Measurements from ENCODE around the gene LIF.
A peak's percentile ranks its signal among the peaks of the same experiment; 100 is the strongest.

DNA sequence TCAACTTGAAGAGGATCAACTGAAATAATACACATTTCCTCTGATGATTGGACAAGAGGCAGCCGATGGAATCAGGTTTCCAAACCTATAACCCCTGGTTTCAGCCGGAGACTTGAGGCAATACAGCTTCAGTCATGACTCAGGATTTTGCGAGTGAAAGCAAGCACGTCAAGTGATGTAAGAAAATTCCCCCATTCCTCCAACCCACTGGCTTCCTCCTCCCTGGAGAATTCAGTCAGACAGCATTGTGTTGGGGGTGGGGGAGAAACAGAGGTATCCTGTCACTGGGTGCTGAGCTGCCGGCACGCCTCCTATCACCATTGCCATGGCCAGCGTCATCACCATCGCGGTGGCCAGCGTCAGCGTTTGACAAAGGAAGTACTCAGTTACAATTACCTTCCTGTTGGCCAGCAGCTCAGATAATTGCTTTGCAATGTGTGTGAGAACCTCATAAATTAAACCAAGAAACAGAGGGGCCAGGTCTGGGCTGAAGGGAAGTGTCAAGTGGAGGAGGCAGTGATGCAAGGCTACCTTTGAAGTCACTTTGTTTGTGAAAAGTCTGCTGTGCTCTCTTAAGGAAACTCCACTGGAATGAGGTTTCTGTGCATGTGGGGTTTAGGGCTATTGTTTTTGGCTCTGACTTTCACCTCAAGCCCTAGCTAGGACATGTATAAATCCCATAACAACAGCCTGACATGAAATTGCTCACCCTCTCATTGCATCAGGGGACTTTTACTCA lies 50.2 kb downstream of the LIF start:
- peak; percentile 1 to 49 (median 25) for TF ChIP-seq POLR2AphosphoS5 (IDR thresholded peaks at IDR 0.05)
- TF ChIP-seq, protein P1, sequence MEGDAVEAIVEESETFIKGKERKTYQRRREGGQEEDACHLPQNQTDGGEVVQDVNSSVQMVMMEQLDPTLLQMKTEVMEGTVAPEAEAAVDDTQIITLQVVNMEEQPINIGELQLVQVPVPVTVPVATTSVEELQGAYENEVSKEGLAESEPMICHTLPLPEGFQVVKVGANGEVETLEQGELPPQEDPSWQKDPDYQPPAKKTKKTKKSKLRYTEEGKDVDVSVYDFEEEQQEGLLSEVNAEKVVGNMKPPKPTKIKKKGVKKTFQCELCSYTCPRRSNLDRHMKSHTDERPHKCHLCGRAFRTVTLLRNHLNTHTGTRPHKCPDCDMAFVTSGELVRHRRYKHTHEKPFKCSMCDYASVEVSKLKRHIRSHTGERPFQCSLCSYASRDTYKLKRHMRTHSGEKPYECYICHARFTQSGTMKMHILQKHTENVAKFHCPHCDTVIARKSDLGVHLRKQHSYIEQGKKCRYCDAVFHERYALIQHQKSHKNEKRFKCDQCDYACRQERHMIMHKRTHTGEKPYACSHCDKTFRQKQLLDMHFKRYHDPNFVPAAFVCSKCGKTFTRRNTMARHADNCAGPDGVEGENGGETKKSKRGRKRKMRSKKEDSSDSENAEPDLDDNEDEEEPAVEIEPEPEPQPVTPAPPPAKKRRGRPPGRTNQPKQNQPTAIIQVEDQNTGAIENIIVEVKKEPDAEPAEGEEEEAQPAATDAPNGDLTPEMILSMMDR (IDR thresholded peaks at IDR 0.05) = no peak
- no peak for TF ChIP-seq POLR2A (IDR thresholded peaks at IDR 0.05)
